Neuronal stem cell (in vitro differentiated cells): ENCODE data around the gene NKAPL.

Source experiments
- DNase-seq: peaks from one replicate; pipeline ENCODE4 v3.0.0-alpha.2; 2013; ENCODE audit warnings: low spot score
- H2AFZ ChIP-seq: one replicate; pipeline ENCODE4 v1.6.1; 2013; ENCODE audit warnings: mild to moderate bottlenecking, low read length, inconsistent platforms
- H2AK5ac ChIP-seq: 2 replicates; pipeline ENCODE4 v1.6.1; 2013; ENCODE audit warnings: low read depth, mild to moderate bottlenecking, inconsistent platforms, low read length, moderate library complexity, mixed read lengths
- H2BK120ac ChIP-seq: 2 replicates; pipeline ENCODE4 v1.6.1; 2013; ENCODE audit warnings: low read depth, mild to moderate bottlenecking, inconsistent platforms, low read length, moderate library complexity, mixed read lengths
- H2BK12ac ChIP-seq: one replicate; pipeline ENCODE4 v1.6.1; 2013; ENCODE audit warnings: low read length, inconsistent platforms
- H2BK15ac ChIP-seq: 2 replicates; pipeline ENCODE4 v1.6.1; 2013; ENCODE audit warnings: mild to moderate bottlenecking, low read length, inconsistent platforms, mixed read lengths
- H2BK5ac ChIP-seq: one replicate; pipeline ENCODE4 v1.6.1; 2013; ENCODE audit warnings: inconsistent platforms, mild to moderate bottlenecking, low read length, moderate library complexity
- H3K14ac ChIP-seq: one replicate; pipeline ENCODE4 v1.6.1; 2013; ENCODE audit warnings: low read length, inconsistent platforms
- H3K18ac ChIP-seq: 2 replicates; pipeline ENCODE4 v1.6.1; 2013; ENCODE audit warnings: low read length, inconsistent platforms
- H3K23ac ChIP-seq: 2 replicates; pipeline ENCODE4 v1.6.1; 2013; ENCODE audit warnings: low read depth, mild to moderate bottlenecking, mixed read lengths, low read length, inconsistent platforms; ENCODE audit not compliant: poor library complexity
- H3K27ac ChIP-seq: replicated peaks from 3 replicates; pipeline ENCODE4 v1.5.1; 2013; ENCODE audit warnings: low read length, inconsistent platforms
- H3K27me3 ChIP-seq, 3 experiments: 2 replicates each; pipeline ENCODE4 v1.6.1; 2013; ENCODE audit warnings: low read length in 3 of 3, mild to moderate bottlenecking in 2 of 3, inconsistent platforms in 1 of 3, low read depth in 1 of 3, mixed read lengths in 1 of 3, moderate library complexity in 1 of 3; ENCODE audit not compliant: control insufficient read depth in 3 of 3, insufficient read depth in 3 of 3
- H3K36me3 ChIP-seq, 2 donors: replicated peaks in 1 of 2; 2 replicates each; pipeline ENCODE4 v1.6.1; 2013; ENCODE audit warnings: low read length in 2 of 2; ENCODE audit not compliant: control insufficient read depth in 2 of 2, insufficient read depth in 2 of 2
- H3K4ac ChIP-seq: 2 replicates; pipeline ENCODE4 v1.6.1; 2013; ENCODE audit warnings: inconsistent platforms, mild to moderate bottlenecking, low read length, moderate library complexity
- H3K4me1 ChIP-seq, 2 donors: 1 replicate in 1 of 2; 2 replicates in 1 of 2; pipeline ENCODE4 v1.6.1; 2013; ENCODE audit warnings: low read length in 2 of 2, low read depth in 1 of 2; ENCODE audit not compliant: control insufficient read depth in 2 of 2, insufficient read depth in 1 of 2
- H3K4me2 ChIP-seq: one replicate; pipeline ENCODE4 v1.6.1; 2013; ENCODE audit warnings: mild to moderate bottlenecking, low read length, inconsistent platforms; ENCODE audit not compliant: insufficient read depth, poor library complexity, severe bottlenecking
- H3K4me3 ChIP-seq, 2 donors: 2 replicates each; pipeline ENCODE4 v1.5.1; 2013; ENCODE audit warnings: low read length in 2 of 2, mild to moderate bottlenecking in 2 of 2, inconsistent platforms in 1 of 2, moderate library complexity in 1 of 2
- H3K79me1 ChIP-seq: one replicate; pipeline ENCODE4 v1.6.1; 2013; ENCODE audit warnings: low read depth, mild to moderate bottlenecking, inconsistent platforms, low read length, moderate library complexity
- H3K9ac ChIP-seq: one replicate; pipeline ENCODE4 v1.6.1; 2013; ENCODE audit warnings: mild to moderate bottlenecking, low read depth, low read length, inconsistent platforms; ENCODE audit not compliant: poor library complexity
- H3K9me3 ChIP-seq, 2 donors: replicated peaks in 1 of 2; 2 replicates each; pipeline versions ENCODE3 to v1.6.1; 2013; ENCODE audit warnings: low read length in 2 of 2, mild to moderate bottlenecking in 2 of 2, inconsistent platforms in 1 of 2, low read depth in 1 of 2, mixed read lengths in 1 of 2, moderate library complexity in 1 of 2; ENCODE audit not compliant: control insufficient read depth in 2 of 2, insufficient read depth in 1 of 2
- H4K8ac ChIP-seq: one replicate; pipeline ENCODE4 v1.6.1; 2013; ENCODE audit warnings: low read depth, mild to moderate bottlenecking, inconsistent platforms, low read length, moderate library complexity
- H4K91ac ChIP-seq: one replicate; pipeline ENCODE4 v1.6.1; 2013; ENCODE audit warnings: low read length, low read depth, mild to moderate bottlenecking, inconsistent platforms; ENCODE audit not compliant: poor library complexity
- WGBS, 2 donors: extraction: QIAGEN DNeasy Blood & Tissue Kit; methylation state at CpG; one replicate each; pipeline ENCODE4 v1.1.7; 2013; ENCODE audit warnings: missing lambda C conversion rate in 2 of 2, mixed read lengths in 1 of 2; ENCODE audit not compliant: insufficient read length in 2 of 2, insufficient replicate concordance in 1 of 2; ENCODE audit errors: extremely low coverage in 2 of 2; 5-methylcytosine and 5-hydroxymethylcytosine counted together

NKAPL gene

GRCh38 chr6:28239636-28240035 lies 19.5 kb upstream of the NKAPL start:
- no peak overlapping the region for H3K4me2 ChIP-seq
- no peak overlapping the region for H3K14ac ChIP-seq
- H2BK120ac ChIP-seq = no peak overlapping the region
- H2BK12ac ChIP-seq = no peak overlapping the region
- no peak for DNase-seq
- H3K9me3 ChIP-seq = peaks cover 0 to 8% of the 10 kb centered on the region in 2 donors
- no peak overlapping the region for H3K4ac ChIP-seq
- no peak overlapping the region for H2AFZ ChIP-seq
- no peak overlapping the region for H4K8ac ChIP-seq
- no peak overlapping the region for H2AK5ac ChIP-seq
- H4K91ac ChIP-seq = no peak overlapping the region
- no peaks in the 10 kb centered on the region for H3K79me1 ChIP-seq
- peaks cover 6 to 46% of the 10 kb centered on the region in 2 donors for H3K36me3 ChIP-seq
- H3K23ac ChIP-seq = no peak overlapping the region
- H3K4me1 ChIP-seq = peaks cover 0 to 1% of the 10 kb centered on the region in 2 donors
- H3K4me3 ChIP-seq = no peak overlapping the region
- no peak overlapping the region for H2BK15ac ChIP-seq
- H3K27ac ChIP-seq = no peak overlapping the region
- no CpG with 5 or more reads among the region's 1 CpG for WGBS, 2 donors
- H2BK5ac ChIP-seq = no peak overlapping the region
- H3K9ac ChIP-seq = no peak overlapping the region
- H3K27me3 ChIP-seq = no peaks in the 10 kb centered on the region
- H3K18ac ChIP-seq = no peak overlapping the region

DNA sequence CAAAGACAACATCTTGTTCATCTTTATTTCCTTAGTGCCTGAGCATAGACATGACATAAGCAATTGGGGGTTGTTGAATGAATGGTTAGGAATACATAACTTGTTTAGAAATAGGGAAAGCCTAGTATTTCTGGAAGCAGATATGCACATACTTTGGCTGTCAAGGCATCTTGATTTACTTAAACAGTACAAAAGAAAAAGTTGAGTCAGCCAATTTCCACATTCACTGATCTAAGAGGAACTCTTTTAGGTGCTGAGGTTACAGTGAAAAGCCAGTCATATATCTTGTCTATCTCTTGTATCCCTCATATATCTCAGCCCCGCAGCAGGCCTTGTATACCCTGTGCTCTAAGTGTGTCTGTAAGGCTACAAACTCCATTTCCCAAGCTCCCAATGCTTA lies 18.6 kb upstream of the NKAPL start:
- H2AK5ac ChIP-seq = no peak overlapping the region

DNA sequence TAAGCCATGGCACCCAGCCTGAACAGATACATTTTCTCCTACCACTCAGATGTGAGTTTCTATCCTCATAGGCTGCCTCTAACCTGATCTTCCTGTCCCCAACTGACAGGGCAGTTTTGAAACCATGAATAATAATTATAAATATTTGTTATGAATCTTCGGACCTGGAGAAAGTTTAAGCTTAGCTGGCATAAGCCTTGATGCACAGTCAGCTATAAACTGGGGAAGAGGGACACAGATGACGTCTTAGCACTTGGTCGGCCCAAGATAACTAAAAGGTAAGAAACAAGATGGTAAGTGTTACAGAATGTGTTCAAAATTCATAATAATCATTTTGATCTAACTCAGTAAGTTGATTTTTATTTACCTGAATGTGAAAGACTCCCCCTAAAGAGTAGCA lies 15.2 kb upstream of the NKAPL start:
- no peak overlapping the region for H4K91ac ChIP-seq
- H3K27me3 ChIP-seq = no peaks in the 10 kb centered on the region
- H3K18ac ChIP-seq = no peak overlapping the region
- DNase-seq = no peak
- no peak overlapping the region for H2BK15ac ChIP-seq
- no peaks in the 10 kb centered on the region for H3K4me1 ChIP-seq
- no peak overlapping the region for H4K8ac ChIP-seq
- peaks cover 26 to 55% of the 10 kb centered on the region in 2 donors for H3K36me3 ChIP-seq
- H3K79me1 ChIP-seq = no peaks in the 10 kb centered on the region
- no peak overlapping the region for H3K14ac ChIP-seq
- no peak overlapping the region for H2BK12ac ChIP-seq
- H3K4ac ChIP-seq = no peak overlapping the region
- no peak overlapping the region for H2BK120ac ChIP-seq
- no peak overlapping the region for H3K23ac ChIP-seq
- no peak overlapping the region for H3K4me3 ChIP-seq
- no peak overlapping the region for H3K9ac ChIP-seq
- no peak overlapping the region for H3K4me2 ChIP-seq
- H3K9me3 ChIP-seq = no peaks in the 10 kb centered on the region
- no CpG with 5 or more reads among the region's 3 CpGs for WGBS, 2 donors
- no peak overlapping the region for H2AK5ac ChIP-seq
- H2AFZ ChIP-seq = no peak overlapping the region
- H3K27ac ChIP-seq = no peak overlapping the region
- no peak overlapping the region for H2BK5ac ChIP-seq

More for the DNA sequence above, 18.6 kb upstream of the NKAPL start:
- H3K4me3 ChIP-seq = no peak overlapping the region
- H3K9me3 ChIP-seq = peaks cover 0 to 8% of the 10 kb centered on the region in 2 donors
- H3K79me1 ChIP-seq = no peaks in the 10 kb centered on the region
- no peak overlapping the region for H3K18ac ChIP-seq
- no peak for DNase-seq
- no peak overlapping the region for H3K27ac ChIP-seq
- no peak overlapping the region for H2BK5ac ChIP-seq
- H2BK12ac ChIP-seq = no peak overlapping the region
- no peak overlapping the region for H3K4ac ChIP-seq
- no peak overlapping the region for H2AFZ ChIP-seq
- H3K9ac ChIP-seq = no peak overlapping the region
- no peak overlapping the region for H2BK15ac ChIP-seq
- peaks cover 13 to 47% of the 10 kb centered on the region in 2 donors for H3K36me3 ChIP-seq
- H3K4me2 ChIP-seq = no peak overlapping the region
- no peak overlapping the region for H3K14ac ChIP-seq
- no peak overlapping the region for H2BK120ac ChIP-seq
- H3K23ac ChIP-seq = no peak overlapping the region
- peaks cover 0 to 1% of the 10 kb centered on the region in 2 donors for H3K4me1 ChIP-seq
- H4K8ac ChIP-seq = no peak overlapping the region
- WGBS, 2 donors = no CpG with 5 or more reads among the region's 1 CpG
- H4K91ac ChIP-seq = no peak overlapping the region
- H3K27me3 ChIP-seq = no peaks in the 10 kb centered on the region

GRCh38 chr6:28245206-28245941 lies 13.7 kb upstream of the NKAPL start:
- H2BK12ac ChIP-seq = no peak overlapping the region
- no peak overlapping the region for H3K18ac ChIP-seq
- no peak overlapping the region for H2BK5ac ChIP-seq
- no peaks in the 10 kb centered on the region for H3K79me1 ChIP-seq
- H4K8ac ChIP-seq = no peak overlapping the region
- no CpG with 5 or more reads among the region's 6 CpGs for WGBS, 2 donors
- no peak overlapping the region for H3K4me3 ChIP-seq
- H3K9me3 ChIP-seq = no peaks in the 10 kb centered on the region
- H3K9ac ChIP-seq = no peak overlapping the region
- H2BK120ac ChIP-seq = no peak overlapping the region
- H3K4me1 ChIP-seq = no peaks in the 10 kb centered on the region
- no peak overlapping the region for H3K4me2 ChIP-seq
- H2AFZ ChIP-seq = no peak overlapping the region
- no peaks in the 10 kb centered on the region for H3K27me3 ChIP-seq
- H2AK5ac ChIP-seq = no peak overlapping the region
- no peak overlapping the region for H3K4ac ChIP-seq
- no peak overlapping the region for H3K23ac ChIP-seq
- H2BK15ac ChIP-seq = no peak overlapping the region
- no peak overlapping the region for H4K91ac ChIP-seq
- H3K27ac ChIP-seq = no peak overlapping the region
- peaks cover 26 to 61% of the 10 kb centered on the region in 2 donors for H3K36me3 ChIP-seq
- H3K14ac ChIP-seq = no peak overlapping the region
- no peak for DNase-seq
